Measurements from ENCODE around the gene RPLP2. TPM values are rescaled to one million over a fixed set of nuclear protein-coding genes. Genes with fewer than 3 reads are reported as not detected.

The RPLP2 gene
- total RNA-seq, 2 donors from 2014 or later: 4,178 to 4,199 TPM

DNA sequence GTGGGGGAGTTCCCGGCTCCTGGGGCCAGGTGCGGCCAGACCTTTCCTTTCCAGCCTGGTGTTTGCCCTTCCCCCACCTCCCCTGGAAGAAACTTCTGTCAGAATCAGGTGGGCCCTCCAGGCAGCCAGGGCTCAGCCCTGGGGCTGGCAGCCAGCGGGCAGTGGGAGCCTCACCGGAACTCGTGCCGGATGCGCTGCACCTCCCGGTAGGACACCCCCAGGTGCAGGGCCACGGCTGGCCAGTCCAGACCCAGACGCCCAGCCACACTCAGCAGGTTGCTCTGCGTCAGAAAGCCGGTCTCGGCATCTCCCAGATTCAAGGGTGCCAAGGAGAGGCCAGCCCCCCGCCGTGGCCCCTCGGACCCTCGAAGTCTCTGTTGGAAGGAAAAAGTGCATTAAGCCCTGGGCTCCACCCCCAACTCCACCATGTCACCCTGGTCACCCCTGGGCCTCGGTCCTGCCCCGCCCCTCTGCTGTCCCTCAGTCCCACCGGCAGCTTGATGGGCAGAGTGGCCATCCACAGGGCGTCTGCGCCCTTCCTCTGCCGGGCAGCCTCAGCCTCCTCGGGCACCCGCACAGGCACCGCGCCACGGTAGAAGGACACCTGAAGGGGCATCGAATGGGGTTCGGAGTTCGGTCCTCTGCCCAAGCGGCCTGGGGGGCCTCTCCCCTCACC lies 10.0 kb upstream of the RPLP2 start:
- Mint-ChIP-seq H3K4me1 (peaks cover 10% of the 10 kb centered on the region), H3K27ac (no peak overlapping the region), H3K36me3 (ENCODE audit: low read depth) (no peaks in the 10 kb centered on the region), H3K4me3 (no peak overlapping the region), H3K27me3 (no peaks in the 10 kb centered on the region)
- ATAC-seq (no peak), DNase-seq (no peak)
- no peaks in the 10 kb centered on the region for H3K9me3 ChIP-seq (ENCODE audit: control insufficient read depth, low read length, poor library complexity, severe bottlenecking)

DNA sequence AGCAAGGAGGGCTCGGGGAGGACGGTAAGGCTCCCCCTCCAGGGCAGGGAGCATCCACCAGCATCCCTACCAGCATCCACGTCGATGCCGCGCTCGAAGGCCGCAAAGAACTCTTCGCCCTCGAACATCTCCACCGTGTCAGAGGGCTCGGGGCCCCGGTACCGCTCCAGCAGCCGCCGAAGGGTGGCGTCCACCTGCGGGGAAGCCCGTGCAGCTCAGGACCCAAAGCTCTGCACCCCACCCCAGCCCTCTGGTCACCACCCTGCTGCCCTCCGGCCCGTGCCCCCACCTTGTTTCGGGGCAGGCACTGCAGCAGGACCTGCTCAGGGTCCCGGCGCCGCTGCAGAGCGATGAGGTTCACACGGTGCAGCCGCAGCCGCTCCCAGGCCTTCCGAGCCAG lies 9.3 kb upstream of the RPLP2 start:
- Mint-ChIP-seq H3K36me3 (ENCODE audit: low read depth) (no peaks in the 10 kb centered on the region), H3K27me3 (no peaks in the 10 kb centered on the region), H3K27ac (no peak overlapping the region), H3K4me1 (peaks cover 11% of the 10 kb centered on the region), H3K4me3 (no peak overlapping the region)
- no peak for ATAC-seq
- no peak for DNase-seq
- H3K9me3 ChIP-seq (ENCODE audit: control insufficient read depth, low read length, poor library complexity, severe bottlenecking): no peaks in the 10 kb centered on the region

DNA sequence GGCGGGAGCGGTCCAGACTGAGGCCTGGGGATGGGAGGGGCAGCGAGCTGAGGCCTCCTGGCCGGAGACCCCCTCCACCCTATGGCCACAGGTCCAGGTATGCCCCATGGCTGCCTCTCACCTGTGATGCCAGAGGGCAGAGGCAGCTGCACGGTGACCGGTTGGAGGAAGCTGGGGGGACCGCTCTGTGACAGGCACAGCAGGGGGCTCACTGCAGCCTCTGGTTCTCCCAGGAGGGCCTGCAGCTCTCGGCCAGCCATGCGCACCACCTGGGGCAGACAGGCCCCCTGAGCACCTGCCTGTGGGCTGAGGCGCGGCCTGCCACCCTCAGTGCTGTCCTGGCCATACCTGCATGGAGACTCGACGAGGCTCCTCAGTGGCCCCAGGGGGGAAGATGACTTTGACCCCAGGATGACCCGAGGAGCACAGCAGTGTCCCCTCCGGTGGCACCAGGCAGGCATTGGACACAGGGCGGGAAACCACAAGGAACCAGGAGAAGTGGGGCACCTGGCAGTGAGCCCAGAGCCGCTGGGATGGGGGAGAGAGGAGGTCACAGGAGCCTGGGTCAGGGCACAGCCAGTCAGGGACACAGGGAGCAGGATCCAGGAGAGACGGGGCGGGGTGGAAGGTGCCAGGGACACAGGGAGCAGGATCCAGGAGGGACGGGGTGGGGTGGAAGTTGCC lies 8.5 kb upstream of the RPLP2 start:
- Mint-ChIP-seq H3K36me3 (ENCODE audit: low read depth) (no peaks in the 10 kb centered on the region), H3K4me3 (no peak overlapping the region), H3K27ac (no peak overlapping the region), H3K4me1 (peaks cover 10% of the 10 kb centered on the region), H3K27me3 (no peaks in the 10 kb centered on the region)
- no peak for ATAC-seq
- H3K9me3 ChIP-seq (ENCODE audit: control insufficient read depth, low read length, poor library complexity, severe bottlenecking): no peaks in the 10 kb centered on the region
- no peak for DNase-seq

DNA sequence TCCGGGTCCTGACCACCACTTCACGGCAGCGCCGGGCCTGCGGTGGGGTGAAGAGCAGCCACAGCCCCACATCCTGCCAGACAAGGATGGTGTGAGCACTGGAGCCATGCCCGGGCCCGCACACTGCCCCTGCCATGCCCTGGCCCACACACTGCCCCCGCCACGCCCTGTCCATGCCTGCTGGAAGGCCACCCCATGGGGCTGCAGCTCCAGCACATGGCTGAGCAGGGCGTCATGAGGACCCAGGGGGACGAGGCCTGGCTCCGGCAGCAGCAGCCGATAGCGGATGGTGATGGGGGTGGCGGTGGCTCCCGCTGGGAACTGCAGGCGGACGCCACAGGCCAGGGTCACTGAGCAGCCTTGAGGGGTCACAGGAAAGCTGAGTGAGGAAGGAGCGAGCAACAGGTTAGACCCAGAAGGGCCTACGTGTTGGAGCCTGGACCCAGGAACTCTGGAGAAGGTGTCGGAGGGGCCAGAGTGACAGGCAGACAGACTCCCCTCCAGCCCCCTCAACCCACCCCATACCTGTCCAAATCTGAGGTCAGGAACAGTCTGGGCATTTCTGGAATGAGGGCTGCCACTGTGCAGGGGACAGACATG lies 7.6 kb upstream of the RPLP2 start:
- Mint-ChIP-seq H3K27ac (no peak overlapping the region), H3K36me3 (ENCODE audit: low read depth) (no peaks in the 10 kb centered on the region), H3K27me3 (no peaks in the 10 kb centered on the region), H3K4me1 (peaks cover 3% of the 10 kb centered on the region), H3K4me3 (no peak overlapping the region)
- DNase-seq (no peak), ATAC-seq (no peak)
- no peaks in the 10 kb centered on the region for H3K9me3 ChIP-seq (ENCODE audit: control insufficient read depth, low read length, poor library complexity, severe bottlenecking)

DNA sequence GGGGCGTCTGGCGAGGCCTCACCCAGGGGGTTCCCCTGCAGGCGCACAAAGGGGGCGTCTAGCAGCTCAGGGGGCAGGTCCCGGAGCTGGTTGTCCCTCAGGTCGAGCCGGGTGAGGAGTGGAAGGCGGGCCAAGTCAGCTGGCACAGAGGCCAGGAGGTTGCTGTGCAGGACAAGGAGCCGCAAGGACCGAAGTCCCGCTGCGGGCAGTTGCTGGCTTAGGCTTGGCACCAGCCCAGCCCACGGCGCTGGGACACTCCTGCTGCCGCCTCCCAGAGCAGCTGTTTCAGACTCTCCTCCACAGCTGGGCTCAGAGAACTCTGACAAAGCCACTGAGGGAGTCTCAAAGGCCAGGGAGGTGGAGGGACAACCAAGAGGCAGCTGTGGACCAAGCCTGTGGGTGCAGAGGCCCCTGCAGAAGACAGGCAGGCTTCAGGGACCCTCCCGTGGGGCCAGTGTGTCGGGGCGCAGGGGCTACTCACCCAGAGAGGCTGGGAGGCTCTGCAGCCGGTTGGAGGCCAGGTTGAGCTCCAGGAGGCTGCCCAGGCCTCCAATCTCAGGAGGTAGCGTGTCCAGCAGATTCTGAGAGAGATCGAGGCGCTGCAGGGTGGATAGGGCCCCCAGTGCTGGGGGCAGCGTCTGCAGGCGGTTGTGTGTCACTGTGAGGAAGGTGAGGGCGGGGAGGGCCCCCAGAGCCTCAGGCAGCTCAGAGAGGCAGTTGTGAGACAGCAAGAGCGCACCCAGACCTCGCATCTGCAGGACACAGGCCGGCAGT lies 6.9 kb upstream of the RPLP2 start:
- no peak overlapping the region for H3K27ac Mint-ChIP-seq
- no peak for ATAC-seq
- no peaks in the 10 kb centered on the region for H3K36me3 Mint-ChIP-seq (ENCODE audit: low read depth)

DNA sequence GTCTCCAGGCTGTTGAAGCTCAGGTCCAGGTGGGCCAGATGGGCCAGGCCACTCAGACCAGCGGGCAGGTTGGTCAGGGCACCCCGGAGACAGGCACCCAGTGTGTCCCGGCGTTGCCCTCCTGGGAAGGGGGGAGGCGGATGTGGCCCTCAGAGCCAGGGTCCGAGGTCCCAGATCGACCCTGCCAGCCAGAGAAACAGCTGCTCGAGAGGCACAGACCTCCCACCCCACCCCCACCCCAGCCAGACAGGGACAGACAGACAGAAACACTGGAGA lies 6.4 kb upstream of the RPLP2 start:
- H3K4me3 Mint-ChIP-seq: peak overlapping the region; percentile 63
- ATAC-seq: no peak
- H3K27me3 Mint-ChIP-seq: no peaks in the 10 kb centered on the region
- no peaks in the 10 kb centered on the region for H3K36me3 Mint-ChIP-seq (ENCODE audit: low read depth)
- peaks cover 6% of the 10 kb centered on the region for H3K4me1 Mint-ChIP-seq
- no peaks in the 10 kb centered on the region for H3K9me3 ChIP-seq (ENCODE audit: control insufficient read depth, low read length, poor library complexity, severe bottlenecking)
- no peak for DNase-seq
- H3K27ac Mint-ChIP-seq: no peak overlapping the region

More for the DNA sequence above, 6.9 kb upstream of the RPLP2 start:
- Mint-ChIP-seq H3K27me3 (no peaks in the 10 kb centered on the region), H3K4me3 (peak overlapping the region; percentile 63), H3K4me1 (peaks cover 5% of the 10 kb centered on the region)
- no peaks in the 10 kb centered on the region for H3K9me3 ChIP-seq (ENCODE audit: control insufficient read depth, low read length, poor library complexity, severe bottlenecking)
- DNase-seq: no peak

DNA sequence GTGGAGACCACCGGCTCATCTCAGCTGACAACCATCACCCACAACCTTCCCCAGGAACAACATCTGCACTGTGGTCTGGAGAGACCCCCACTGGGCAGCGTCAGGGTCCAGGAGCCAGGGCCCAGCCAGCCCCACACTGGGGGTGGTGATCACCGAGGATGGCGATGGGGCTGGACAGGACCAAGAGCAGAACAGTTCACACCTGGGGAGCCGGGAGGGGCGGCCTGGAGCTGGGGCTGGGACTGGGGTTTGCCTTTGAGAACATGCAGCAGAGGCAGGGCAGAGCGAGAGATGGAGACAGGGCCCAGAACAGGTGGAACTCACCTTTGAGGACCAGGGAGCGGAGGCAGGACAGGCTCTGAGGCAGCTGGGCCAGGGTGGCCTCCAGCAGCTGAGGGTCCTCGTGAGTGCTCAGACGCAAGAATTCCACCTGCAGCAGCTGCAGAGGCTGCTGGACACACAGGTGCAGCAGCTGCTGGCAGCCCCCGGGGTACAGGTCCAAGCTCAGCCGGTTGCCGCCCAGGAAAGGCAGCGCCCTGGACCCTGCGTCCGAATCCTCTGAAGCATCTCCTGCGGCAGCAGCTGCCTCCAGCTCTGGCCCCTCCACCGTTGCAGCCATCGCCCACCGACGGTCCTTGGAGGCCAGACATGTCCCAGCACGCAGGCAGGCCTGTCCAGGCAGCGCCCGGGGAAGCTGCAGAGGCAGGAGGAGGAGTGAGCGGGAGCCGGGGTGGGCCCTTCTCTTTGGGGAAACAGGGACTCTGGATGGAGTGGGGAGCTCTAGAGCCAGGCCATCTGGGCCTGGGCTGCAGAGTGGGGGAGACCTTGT lies 5.8 kb upstream of the RPLP2 start:
- no peak for ATAC-seq
- H3K4me1 Mint-ChIP-seq: peaks cover 10% of the 10 kb centered on the region
- H3K36me3 Mint-ChIP-seq (ENCODE audit: low read depth): no peaks in the 10 kb centered on the region
- peak overlapping the region; percentile 84 for H3K4me3 Mint-ChIP-seq
- H3K27me3 Mint-ChIP-seq: no peaks in the 10 kb centered on the region
- no peak overlapping the region for H3K27ac Mint-ChIP-seq
- no peaks in the 10 kb centered on the region for H3K9me3 ChIP-seq (ENCODE audit: control insufficient read depth, low read length, poor library complexity, severe bottlenecking)
- DNase-seq: no peak

DNA sequence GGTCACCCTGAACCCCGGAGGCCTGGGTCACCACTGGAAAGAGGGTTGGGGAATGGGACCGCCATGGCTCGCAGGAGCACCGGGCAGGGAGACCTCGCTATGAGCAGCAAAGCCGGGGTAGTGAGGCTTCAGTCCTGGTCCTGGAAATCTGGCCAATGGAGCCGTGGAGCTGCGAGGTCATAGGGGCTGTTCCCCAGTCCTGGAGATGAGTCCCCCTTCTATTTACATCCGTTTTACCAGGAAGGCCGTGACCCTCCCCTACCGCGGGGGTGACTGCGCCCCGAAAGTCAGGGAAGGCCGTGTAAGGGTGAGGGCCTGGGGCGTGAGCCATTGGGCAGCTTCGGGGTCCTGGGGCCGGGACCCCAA lies 5.2 kb upstream of the RPLP2 start:
- DNase-seq (no peak), ATAC-seq (no peak)
- Mint-ChIP-seq H3K4me1 (peaks cover 10% of the 10 kb centered on the region), H3K4me3 (peak overlapping the region; percentile 84), H3K36me3 (ENCODE audit: low read depth) (no peaks in the 10 kb centered on the region), H3K27ac (no peak overlapping the region), H3K27me3 (no peaks in the 10 kb centered on the region)
- H3K9me3 ChIP-seq (ENCODE audit: control insufficient read depth, low read length, poor library complexity, severe bottlenecking): no peaks in the 10 kb centered on the region

DNA sequence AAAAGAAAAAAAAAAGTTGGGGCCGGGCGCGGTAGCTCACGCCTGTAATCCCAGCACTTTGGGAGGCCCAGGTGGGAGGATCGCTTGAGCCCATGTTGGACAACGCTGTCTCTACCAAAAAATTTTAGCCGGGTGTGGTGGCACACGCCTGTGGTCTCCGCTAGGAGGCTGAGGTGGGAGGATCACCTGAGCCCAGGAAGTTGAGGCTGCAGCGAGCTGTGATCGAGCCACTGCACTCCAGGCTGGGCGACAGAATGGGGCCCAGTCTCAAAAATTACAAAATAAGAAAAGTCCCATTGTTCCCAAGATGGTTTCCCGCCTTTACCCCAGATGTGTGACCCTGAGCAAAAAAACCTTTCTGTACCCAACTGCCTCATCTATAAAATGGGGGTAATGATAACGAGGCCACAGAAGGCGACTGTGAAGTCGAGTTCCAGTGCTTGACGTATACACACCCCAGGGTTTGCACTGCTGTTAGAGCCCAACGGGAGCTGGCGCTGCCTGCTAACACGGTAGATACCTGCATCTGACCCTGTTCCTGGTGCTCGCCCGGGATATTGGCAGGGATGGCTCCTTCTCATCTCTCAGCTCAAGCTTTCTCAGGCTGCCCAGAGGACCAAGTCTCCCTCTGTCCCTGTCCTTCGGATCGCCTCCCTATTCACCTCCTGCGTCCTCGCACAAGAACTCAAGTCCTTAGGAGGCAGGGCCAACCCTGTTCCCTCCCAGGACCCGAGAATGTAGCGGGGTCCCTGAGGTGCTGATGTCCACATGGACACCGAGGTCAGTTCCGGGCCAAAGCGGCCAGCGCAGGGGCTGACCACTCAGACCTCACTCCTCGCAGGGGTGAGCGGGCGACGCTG lies 1.1 kb upstream of the RPLP2 start:
- ATAC-seq: peak; percentile 0
- H3K27ac Mint-ChIP-seq: peak overlapping the region; percentile 97
- no peaks in the 10 kb centered on the region for H3K27me3 Mint-ChIP-seq
- H3K9me3 ChIP-seq (ENCODE audit: control insufficient read depth, low read length, poor library complexity, severe bottlenecking): no peaks in the 10 kb centered on the region
- peaks cover under 1% of the 10 kb centered on the region for H3K36me3 Mint-ChIP-seq (ENCODE audit: low read depth)
- DNase-seq: peak in 1 of 3 donors; percentile 34
- peaks cover 21% of the 10 kb centered on the region for H3K4me1 Mint-ChIP-seq
- peak overlapping the region; percentile 90 for H3K4me3 Mint-ChIP-seq

DNA sequence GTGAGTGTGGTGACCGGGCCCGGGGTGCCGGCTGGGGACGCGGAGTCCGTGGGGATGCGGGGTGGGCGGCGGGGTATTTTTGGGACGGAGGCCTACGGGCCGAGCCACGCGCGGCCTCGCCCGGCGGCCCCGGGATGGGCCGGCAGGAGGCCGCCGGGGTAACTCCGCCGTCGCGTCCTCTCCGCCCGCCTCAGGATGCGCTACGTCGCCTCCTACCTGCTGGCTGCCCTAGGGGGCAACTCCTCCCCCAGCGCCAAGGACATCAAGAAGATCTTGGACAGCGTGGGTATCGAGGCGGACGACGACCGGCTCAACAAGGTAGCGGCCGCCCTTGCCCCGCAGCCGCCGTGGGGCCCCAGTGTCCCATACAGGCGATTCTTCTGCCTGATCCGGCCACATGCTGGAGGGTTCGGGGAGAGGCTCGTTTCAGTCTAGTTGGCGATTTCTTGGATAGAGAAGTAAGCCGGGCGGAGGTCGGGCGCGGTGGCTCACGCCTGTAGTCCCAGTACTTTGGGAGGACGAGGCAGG lies 337 bp downstream of the RPLP2 start:
- no peak for DNase-seq
- peak overlapping the region; percentile 90 for H3K4me3 Mint-ChIP-seq
- H3K4me1 Mint-ChIP-seq: peaks cover 21% of the 10 kb centered on the region
- H3K27ac Mint-ChIP-seq: peak overlapping the region; percentile 97
- no peaks in the 10 kb centered on the region for H3K9me3 ChIP-seq (ENCODE audit: control insufficient read depth, low read length, poor library complexity, severe bottlenecking)
- peaks cover 3% of the 10 kb centered on the region for H3K36me3 Mint-ChIP-seq (ENCODE audit: low read depth)
- ATAC-seq: peak; percentile 30
- H3K27me3 Mint-ChIP-seq: no peaks in the 10 kb centered on the region

DNA sequence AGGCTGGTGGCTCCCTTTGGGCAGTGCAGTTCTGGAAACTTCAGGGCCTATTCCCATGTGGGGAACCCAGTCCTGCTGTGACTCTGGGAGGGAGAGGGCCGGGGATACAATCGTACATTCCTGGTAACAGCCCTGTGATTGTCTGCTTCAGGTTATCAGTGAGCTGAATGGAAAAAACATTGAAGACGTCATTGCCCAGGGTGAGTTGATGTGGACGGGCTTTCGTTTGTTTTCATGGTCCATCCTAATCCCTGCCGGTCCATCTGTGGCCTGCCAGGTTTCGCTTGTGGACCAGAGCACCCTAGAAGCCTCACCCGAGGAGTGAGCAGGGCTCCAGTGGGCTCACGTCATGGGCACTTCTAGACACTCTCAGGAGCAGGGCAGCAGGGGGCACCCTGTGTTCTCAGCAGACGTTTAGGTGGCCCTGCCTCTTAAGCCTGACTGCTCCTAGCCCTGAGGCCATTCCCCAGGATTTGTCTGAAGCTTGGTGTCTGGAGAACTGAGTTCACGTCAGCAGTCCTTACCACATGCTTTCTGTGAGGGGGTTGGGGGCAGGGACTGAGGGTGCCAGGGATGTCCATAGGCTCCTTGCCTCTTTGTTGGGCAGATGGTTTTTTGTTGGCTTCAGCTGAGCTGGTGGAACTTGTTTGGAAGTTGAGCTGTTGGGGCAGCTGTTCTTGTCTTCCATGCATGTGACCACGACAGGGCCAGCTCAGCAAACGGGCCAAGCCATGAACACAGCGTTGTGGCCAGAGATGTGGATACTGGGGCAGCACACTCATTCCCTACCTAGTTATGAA lies 1.9 kb downstream of the RPLP2 start:
- Mint-ChIP-seq H3K4me1 (peaks cover 18% of the 10 kb centered on the region), H3K36me3 (ENCODE audit: low read depth) (peaks cover 3% of the 10 kb centered on the region), H3K4me3 (peak overlapping the region; percentile 90), H3K27ac (peak overlapping the region; percentile 97), H3K27me3 (no peaks in the 10 kb centered on the region)
- DNase-seq (no peak), ATAC-seq (no peak)
- H3K9me3 ChIP-seq (ENCODE audit: control insufficient read depth, low read length, poor library complexity, severe bottlenecking): no peaks in the 10 kb centered on the region
